Suppressor macrophage (primary cell): Measurements from ENCODE around the gene LRBA.
A peak's percentile ranks its signal among the peaks of the same experiment; 100 is the strongest.

ENCODE experiments used
- DNase-seq, 4 experiments: peaks; one replicate each; pipeline ENCODE4 v3.0.0-alpha.2; 2020 to 2022

LRBA gene

DNA sequence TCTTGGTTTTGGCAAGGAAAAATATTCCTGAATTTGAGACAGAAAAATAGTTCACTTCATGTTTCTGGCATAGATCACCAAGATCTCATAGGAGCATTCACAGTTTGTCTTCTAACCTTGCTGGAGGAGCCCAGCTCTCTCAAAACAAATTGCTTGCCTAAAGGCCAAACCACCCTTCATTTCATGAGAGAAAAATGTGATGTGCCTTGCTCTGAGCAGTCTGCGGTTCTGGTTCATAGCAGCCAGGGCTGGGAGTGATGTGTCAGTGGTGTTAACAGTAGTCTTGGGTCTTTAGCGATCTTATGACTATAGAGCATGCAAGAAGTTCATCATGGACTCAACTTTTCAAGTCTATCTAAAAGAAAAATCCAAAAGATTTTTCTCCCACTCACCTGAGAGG is 753.5 kb downstream of the LRBA start:
- DNase-seq: no peak

DNA sequence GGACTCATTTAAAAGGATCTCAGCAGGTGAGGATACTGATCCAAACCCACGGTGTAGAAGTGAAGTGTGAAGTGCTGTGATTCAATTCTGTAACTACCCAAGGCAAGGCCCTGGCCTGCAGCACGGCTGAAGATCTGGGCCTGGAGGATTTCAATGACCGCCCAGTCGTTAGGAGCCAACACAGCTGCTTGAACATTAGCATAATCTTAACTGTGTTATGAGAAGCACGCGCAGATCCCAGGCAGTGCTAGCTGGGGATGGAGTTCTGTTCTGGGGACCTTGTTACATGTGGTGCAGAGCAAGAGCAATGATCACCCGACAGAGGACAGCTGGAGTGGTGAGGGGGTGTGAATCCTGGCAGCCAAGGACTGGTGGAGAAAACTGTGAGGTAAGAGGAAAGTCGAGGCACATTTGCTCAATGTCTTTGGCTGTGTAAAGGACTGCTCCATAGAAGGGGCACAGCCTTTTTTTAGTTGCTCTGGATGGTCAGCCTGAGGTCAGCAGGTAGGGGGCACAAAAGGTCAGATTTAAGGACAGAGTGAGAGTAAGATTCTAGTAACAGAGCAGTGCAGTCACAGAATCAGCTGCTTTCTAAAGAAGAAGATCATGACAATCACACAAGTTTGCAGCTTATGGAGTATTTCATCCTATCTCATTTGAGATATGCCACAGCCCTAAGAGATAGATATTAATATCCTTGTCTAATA is 755.1 kb downstream of the LRBA start:
- DNase-seq: no peak

DNA sequence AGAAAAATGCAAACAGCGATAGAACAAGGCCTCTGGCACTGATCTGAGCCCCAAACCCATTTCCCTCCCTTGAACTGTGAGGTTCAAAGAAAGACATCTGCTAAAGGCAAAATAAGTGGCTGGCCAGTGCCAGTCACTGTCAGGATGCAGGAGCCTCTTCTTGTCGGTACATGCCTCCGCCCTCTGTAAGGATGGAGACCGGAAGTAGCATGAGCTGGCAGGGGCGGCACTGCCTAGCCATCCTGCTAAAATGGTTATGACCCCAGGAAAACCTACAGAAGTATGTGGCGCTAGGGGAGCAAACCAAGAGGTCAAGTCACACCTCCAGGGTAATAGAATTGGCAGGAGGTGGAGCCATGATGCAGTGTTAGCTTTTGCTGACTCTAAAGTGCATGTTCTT is 756.5 kb downstream of the LRBA start:
- no peak for DNase-seq

DNA sequence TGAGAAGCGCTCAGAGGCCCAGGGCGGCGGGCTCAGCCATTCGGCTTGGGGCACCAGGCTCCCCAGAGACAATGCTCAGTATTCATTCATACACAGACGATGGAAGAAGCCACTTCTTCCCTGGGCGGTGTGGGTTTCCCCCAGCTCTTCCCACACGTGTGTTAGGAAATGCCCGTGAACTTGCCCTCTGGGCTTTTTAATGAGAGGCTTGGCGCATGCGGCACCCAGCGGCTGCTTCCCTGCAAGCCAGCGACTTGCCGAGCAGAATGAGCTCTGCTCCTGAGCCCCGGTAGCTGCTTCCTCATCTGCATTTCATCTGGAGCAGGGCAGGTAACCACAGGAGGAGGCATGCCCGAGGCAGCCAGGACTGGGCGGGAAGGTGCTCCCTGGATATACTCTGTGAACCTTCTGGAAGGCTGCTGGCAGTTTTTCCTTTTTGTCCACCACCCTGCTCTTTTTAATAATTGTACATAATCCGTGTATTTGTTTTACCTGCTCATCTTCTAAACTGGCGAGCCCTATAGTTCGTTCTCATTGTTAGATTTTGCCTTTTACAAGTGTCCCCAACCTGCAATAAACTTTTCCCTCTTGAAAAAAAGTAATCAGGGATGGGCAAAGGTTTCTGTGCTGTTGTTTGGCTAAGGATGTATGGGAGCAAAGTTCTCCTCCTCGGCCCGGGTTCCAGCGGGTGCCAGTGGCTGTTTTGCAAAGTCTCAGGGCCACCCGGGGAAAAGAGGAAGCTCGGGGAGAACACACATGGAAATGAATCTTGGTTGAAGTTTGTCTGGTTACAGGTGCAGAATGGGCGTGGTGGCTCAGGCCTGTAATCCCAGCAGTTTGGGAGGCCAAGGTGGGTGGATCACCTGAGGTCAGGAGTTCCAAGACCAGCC is 758.0 kb downstream of the LRBA start:
- peak in 1 of 4 experiments; percentile 4 for DNase-seq

DNA sequence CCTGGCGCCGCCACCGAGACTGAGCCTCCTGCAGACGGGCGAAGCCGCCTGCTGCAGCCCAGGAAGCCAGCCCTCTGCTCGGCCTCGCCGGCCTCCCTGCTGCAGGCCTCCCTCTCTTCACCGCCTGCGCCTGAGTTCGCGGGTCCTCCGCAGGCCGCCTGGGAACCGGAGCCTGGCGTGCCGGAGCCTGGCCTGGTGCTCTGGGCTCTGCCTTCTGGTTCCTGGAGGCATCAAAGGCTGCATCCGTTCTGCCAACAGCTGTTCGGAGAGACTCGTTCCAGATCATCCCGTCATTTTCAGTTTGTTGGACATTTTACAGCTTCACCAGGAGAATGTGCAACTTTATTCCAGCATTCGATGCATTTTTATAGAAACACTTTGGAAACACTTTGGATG is 758.9 kb downstream of the LRBA start:
- no peak for DNase-seq

DNA sequence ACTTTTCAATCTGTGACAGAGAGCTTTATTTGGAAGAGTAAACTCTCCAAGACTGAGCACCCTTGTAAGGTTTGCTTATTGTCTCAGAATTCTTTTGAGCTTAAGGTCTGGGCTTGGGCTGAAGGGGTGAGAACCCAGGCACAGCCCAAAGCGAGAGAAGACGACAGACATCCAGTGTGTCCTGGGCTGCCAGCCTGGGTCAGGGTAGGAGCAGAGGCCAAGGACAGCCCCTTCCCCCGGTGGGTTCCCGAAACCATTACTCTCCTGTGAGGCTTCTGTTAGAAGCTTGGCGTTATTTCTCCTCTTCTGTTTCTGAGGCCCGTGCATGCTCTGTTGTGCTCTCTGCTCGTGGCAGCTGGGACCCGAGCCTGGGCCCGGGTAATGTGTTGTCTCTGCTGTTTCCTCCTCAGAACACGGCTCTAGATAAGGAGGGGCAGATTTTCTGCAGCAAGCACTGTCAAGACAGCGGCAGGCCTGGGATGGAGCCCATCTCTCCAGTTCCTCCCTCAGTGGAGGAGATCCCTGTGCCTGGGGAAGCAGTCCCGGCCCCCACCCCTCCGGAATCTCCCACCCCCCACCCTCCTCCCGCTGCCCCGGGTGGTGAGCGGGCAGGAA is 759.4 kb downstream of the LRBA start:
- DNase-seq: no peak

DNA sequence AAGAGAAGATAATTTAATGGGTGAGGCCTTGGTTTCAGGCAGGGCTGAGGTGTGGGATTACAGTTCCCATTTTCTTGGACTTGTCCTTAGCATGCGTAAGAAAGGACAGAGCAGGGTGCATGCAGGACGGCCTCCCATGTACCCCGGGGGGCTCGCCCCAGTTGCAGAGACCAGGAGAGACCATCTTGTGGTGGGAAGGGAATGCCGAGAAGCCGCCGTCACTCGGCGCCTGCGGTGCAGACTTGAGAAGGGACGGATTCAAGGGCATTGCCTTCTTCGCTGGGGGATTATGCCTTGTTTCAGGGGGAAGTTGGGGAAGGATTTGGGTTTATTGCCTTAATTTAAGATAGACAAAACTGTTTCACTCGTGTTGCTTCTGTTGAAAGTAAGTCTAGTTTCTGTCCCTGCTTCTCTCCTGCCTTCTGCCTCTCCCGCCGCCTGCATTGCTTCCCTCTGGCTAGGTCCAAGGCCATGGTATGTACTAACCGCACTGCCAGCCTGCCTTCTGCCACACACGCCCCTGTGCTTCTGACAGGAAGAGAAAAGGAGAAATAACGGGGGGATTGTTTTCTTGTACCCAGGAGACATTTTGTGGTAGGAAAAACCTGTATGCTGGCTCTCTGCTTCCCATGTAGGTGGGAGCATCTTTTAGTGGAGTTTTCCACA is 761.0 kb downstream of the LRBA start:
- DNase-seq: peak in 2 of 4 experiments; percentile 11 to 15

DNA sequence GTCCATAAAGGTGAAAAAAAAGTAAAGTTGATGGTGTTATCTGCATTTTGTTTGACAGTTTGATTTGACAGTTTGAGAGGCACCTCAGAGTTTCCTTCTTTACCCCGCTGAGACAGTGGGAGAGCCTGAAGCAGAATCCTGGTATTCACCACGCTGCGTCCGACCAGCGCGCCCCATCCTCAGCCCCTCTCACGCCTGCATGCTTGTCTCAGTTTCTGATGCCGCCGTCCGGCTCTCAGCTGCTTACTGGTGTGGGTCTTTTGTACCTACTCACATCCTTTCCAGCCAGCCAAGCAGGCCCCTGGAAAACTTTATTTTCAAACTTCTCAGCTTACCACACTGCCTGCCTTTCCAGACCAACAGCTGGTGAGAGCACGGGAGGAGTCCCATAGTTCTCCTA is 761.7 kb downstream of the LRBA start:
- no peak for DNase-seq

DNA sequence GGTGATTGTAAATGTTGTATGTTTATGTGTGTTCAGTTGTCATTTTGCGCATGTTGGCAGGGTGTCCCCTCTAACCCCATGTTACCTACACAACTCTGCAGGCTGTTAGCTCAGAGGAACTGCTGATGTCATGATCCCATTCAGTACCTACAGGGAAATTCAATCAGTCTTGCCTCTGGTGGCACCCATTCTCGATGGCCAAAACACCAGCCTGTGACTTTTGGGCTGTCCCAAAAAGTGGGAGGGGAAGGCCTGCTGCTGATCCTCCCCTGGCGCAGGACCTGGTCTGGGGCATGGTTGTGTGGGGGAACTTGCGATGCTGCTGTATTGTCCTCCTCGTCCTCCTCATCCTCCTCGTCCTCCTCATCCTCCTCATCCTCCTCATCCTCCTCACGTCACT is 762.3 kb downstream of the LRBA start:
- DNase-seq: no peak

DNA sequence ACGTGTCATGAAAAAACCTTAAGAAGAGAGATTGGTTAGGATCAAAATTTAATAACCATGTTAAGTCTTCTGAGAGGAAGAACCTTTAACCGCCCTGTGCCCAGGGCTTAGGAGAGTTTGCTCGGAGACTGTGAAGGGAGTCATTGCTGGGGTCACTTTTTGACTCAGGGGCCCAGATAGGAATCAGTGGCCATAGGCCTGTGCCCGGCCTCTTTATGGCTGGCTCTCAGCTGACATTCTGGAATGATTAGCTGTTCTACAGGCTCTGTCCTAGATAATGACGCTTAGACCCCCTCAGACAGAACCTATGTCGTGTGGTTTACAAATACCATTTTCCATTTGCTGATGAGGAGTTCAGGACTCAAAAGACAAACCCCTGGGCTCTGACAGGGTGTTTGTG is 762.8 kb downstream of the LRBA start:
- no peak for DNase-seq

DNA sequence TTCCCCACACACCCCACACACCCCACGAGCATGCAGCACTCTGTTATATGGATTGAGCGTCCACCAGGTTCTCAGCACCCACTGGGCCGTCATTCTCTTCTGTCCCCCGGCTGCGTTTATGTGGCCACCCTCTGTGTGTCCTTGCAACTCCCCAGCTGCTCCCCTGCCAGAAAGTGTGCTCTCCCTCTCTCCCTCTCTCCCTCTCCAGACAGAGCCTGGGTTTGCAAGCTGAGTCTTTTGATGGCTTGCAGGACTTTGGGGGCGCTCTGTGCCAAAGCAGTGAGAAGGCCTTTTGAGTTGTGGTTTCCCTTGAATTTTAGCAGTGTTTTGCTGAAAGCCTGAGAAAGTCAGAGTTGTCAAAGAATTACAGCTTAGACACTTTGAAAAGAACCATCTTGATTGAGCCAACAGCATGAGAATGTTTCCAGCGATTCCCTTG is 763.3 kb downstream of the LRBA start:
- no peak for DNase-seq

DNA sequence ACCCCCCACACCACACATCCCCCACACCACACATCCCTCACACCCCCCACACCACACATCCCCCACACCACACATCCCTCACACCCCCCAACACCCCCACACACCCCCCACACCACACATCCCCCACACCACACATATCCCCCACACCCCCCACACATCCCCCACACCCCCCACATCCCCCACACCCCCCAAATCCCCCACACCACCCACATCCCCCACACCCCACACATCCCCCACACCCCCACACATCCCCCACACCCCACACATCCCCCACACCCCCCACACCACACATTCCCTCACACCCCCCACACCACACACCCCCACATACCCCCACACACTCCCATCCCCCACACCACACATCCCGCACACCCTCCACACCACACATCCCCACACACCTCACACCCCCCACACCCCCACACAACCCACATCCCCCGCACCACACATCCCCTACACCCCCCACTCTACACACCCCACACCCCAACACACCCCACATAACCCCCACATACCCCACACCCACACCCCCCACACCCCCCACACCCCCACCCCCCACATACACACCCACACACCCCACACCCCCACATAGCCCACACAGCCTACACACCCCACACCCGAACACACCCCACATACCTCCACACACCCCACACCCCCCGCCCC is 764.0 kb downstream of the LRBA start:
- DNase-seq: no peak

DNA sequence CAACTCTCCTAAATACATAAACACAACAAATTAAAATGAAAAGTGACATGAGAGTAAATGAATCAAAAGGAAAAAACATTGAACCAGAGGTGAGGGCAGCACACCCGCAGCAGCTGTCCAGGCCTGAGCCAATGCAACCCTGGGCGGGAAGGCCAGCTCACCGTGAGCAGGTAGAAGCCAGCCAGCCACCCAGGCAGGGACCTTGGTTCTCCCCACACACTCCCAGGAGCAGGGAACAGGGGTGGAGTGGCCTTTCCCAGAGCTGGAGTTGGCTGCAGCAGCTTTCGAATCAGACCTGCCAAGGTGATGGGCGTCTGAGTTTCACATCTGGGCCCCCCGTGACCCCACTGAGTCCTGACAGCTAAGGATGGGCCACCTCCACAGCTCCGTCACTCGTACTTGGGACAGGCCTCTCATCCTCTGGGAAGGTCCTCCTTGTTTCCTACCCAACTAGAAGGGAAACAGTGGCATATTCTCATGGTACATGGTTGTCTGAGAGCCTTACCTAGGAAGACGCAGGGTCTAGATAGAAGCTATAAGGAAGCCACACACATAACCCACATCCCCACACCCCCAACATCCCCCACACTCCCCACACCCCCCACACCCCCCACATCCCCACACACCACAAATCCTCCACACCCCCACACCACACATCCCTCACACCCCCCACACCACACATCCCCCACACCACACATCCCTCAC is 764.6 kb downstream of the LRBA start:
- DNase-seq: no peak

DNA sequence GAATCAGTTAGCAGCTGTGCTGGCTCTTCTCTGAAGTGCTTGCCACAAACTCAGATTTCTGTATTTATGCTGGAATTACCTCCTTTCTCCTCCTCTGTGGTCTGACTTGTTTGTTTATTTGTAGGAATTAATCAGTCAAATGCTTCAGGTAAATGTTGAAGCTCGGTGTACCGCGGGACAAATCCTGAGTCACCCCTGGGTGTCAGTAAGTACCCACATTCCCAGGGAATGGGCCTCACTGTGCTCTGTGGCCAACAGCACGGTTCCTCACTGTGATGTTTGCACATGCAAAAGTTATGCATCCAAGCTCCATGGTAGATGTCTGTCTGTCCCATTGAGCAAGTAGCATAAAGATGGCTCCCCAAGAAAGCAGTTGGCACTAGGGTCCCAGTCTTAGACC is 766.9 kb downstream of the LRBA start:
- no peak for DNase-seq

DNA sequence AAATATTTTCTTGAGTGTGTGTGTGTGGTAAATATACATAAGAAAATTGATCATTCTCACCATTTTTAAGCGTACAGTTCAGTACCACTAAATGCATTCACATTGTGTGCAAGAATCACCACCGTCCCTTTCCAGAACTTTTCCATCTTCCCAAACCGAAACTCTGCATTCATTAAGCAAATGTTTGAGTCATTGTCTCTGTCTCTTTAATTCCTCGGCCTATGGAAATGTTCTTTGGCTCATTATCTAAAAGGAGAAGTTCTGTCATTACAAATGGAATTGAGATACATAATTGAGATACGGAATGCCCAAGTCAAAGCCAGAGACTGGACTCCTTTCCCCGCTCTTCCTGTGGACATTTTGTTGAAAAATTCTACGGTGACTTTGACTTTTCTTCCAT is 767.9 kb downstream of the LRBA start:
- DNase-seq: no peak

DNA sequence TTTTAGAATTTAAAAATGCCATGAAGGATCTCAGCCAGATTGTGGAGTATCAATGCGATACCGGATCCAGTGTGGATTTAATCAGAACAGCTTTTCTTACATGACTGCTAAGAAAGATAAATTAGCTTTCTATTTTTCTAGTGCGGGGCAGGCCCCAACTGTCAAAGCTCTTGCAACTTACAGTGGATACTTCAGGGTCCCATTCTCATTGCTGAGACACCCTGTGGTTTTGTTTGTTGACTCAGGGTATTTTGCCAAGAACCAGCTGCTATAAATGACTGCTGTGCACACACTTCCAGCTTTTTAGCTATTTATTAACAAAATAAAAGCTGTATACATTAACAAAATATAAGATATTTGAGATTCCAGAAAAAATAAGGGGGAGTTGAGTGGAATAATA is 770.5 kb downstream of the LRBA start:
- no peak for DNase-seq

DNA sequence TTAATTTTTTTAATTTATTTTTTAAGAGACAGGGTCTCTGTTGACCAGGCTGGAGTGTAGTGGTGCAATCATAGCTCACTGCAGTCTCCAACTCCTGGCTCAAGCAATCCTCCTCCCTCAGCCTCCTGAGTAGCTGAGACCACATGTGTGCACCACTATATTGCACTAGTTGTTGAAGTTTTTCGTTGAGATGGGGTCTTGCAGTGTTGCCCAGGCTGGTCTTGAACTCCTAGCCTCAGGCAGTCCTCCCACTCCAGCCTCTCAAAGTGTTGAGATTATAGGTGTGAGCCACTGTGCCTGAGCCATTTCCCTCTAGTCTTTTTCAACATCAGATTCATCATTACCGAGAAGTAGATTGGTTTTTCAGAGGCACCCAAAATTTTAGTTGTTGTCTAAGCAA is 771.2 kb downstream of the LRBA start:
- no peak for DNase-seq

DNA sequence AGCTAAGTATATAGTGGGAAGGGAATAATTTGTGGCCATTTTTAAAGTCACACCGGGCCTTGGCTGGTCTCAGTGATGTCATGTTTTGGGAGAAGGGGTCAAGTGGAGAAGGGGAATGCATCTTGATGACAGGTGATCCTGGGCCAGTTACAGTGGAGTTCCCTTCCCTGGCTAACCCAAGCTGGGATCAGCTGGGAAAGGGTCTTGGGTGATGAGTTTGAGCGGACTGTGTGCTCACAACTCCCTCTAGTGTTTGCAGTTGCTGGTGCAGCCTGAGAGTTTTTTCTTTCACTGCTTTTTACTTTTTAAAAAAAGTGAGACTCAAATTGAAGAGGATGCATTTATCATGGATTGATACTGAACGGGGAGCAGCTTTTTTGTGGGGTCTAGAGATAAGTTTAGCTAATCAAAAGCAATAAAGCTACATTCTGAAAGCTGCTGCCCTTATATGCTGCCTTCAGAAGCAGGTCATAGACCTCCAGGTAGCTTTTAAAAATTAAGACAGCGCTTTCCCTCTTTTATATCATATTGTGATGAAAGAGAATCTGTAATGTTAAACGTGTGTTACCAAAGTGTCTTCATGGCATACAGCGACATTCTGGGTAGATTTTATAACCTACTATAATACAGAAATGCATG is 772.1 kb downstream of the LRBA start:
- DNase-seq: peak; percentile 27 to 52 (median 38)

DNA sequence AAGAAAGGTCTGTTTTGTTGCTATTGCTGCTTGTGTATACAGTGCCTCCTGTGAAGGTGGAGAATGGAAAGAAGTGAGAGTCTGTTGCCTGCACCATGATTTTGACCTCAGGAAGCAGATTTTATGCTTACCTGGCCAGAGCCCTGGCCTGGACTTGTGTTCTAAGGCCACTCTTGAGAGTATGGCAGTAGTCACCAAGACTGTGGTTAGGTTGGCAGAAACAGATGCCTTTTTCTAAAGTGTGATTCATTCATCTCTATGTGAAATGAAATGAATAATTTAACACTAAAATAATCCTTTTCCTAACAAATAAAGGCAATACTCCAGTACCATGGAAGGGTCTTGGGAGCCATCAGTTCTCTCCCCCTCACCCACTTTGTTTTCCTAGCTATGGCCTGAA is 775.1 kb downstream of the LRBA start:
- no peak for DNase-seq

DNA sequence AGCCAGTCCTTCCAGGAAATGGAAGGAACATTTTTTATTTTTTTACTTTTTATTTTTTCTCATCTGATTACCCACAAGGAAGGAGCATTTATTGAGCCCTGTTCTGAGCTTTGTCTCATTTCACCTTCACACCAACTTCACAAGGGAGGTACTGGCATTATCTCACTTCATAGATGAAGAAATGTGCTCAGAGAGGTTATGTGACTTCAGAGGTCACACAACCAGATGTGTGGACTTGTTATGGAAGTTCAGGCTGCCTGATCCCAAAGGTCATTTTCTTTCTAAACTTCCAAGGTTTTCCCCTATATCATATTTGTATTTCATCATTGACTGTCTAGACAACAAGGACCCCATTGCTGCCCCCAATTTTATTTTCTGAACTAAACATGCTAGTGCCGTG is 776.5 kb downstream of the LRBA start:
- no peak for DNase-seq

DNA sequence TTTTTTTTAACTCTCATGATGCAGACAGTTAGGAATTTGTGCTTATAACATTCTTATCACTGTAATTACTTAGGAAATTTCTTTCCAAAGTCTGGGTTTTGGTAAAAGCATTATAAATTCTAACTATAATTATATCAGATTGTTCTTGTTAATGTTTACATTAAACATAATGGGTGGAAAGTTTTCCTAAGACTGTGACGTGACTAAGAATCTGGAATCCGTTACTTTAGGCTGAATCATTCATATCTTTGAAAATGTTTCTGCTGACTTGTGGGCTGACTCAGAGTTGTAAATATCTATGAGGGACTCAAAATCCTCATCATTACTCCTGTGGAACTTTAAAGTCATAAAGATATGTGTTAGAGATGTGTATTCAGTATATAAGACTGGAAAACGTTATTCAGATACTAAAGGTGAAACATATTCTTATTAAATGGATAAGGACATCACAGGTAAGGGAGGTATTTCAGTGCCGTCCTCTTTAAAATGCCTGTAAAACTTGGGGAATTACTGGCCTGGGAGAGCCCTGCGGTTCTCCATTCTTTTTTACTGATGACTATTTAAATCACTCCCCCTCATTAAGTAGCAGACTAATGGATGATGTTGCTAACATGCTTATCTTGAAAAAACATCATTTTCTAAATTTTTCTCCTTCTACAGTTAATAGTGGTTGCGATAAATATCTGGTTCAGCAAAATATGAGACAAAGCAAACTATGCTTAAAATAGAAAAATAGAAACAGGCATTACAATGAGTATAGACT is 777.8 kb downstream of the LRBA start:
- DNase-seq: no peak
